ENCODE measurements around the gene PEX26. TPM values are rescaled to one million over a fixed set of nuclear protein-coding genes. Genes with fewer than 3 reads are reported as not detected.
"Not testable (repeated sequence)": the region's sequence is repeated elsewhere in the genome, so short reads cannot be mapped to it uniquely, and the experiment has no call there.

PEX26 gene
- polyA plus RNA-seq, 4 donors: 19.3 to 35.6 (median 29.8) TPM

DNA sequence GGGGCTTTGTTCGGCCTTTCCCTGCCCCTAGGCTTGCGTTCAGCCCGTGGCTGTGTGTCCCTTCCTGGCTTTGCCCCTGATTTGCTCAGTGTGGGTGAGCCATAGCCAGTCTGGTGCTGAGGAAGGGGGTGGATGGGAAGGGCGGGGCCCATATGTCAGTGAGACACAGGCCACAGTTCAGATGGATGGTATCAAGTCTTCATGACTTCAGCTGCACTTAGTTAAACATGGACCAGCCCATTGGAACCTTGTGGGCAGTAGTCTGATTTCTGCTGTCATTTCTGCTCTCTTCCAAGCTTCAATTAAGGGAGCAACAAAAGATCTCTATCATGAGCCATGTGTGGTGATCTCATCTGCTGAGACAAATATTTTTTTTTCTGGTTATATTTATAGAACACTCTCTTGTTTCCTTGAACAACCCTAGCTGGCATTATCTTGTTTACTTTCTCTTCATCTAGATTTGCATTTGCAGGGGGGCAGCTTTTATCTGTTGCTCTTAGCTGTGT is 21.6 kb upstream of the PEX26 start:
- DNase-seq (ENCODE audit: low read depth in 4 of 4, low spot score in 3 of 4): no peak

DNA sequence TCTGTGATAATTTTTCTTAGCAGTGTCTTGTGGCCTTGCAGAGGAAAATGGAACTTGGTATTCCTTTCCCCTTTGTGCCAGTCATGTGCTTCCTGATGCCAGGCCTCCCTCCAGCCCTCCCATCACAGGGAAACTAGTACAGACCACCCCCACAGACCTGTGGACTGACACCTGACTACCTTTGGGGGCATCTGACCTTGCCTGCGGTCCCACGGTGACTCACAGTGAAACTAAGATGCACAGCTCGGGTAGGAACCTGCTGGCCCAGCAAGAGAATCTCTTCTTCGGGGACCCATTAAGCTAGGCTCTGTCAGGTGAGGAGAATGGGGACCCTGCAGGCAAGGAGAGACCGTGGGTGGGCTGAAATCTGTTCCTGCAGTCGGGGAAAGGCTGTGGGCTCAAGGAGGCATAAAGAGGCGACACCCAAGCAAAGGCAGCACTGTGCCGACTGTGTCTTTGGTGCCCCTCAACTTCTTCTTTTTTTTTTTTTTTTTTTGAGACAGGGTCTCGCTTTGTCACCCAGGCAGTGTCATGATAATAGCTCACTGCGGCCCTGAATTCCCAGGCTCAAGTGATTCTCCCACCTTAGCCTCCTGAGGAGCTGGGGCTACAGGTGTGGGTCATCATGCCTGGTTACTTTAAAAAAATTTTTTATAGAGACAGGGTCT is 20.8 kb upstream of the PEX26 start:
- DNase-seq (ENCODE audit: low read depth in 4 of 4, low spot score in 3 of 4): no peak

DNA sequence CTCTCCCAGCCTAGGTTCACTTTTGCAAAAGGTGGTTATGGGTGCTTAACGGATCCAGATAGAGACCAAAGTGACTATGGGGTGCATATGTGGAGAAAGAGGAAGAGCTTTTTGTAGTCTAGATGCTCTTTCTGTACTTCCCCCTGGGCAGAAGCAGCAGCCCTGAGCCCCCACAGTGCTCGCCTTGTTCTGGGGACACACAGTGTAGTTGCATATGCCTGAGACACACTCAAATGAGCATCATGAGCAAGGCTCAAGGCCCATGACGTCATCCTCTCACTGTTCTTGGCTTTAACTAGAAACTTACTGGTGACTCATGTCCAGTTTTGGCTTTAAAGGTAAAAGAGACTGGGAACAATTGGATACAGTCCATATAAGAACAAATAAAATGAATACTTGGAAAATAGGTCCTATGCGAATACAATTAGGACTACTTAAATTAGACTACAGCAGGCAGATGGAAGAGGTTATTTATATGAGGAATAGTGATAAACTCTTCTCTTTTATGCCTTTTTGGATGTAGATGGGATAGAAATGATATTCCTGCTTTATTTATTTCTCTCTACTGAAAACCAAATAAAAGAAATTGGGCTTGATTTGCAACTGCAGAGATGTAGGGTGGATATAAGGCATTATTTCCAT is 20.1 kb upstream of the PEX26 start:
- DNase-seq (ENCODE audit: low read depth in 4 of 4, low spot score in 3 of 4): no peak

DNA sequence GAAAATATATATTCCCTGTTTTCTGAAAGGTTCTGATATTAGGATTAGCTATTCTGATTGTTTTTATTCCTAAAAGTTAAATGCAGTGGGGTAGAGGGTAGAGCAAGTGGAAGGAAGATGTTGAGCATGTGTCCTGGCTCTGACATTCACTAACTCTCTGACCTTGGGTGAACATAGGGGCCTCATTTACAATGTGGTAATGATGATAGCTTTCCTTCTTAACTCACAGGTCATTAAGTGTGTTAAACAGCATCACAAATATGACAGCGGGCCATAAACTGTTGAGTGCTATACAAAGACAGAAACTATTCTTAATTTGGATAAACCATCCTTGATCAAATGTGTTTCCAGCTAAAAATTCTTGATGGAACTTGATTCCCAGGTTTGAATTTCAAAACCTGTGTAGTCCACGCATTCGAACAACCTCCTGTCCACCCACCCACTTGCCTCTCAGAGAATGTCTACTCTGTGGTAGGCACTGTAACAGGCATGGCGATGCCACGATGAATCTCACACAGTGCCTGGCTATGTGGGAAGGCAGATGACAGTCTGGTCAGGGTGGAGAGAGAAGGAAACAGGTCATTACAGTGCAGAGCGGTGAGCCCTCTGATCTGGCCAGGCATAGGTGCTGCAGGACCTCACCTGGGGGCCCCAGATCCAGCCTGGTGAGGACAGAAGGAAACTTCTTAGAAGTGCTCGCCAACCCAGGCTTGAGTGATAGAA is 19.3 kb upstream of the PEX26 start:
- no peak for DNase-seq (ENCODE audit: low read depth in 4 of 4, low spot score in 3 of 4)

DNA sequence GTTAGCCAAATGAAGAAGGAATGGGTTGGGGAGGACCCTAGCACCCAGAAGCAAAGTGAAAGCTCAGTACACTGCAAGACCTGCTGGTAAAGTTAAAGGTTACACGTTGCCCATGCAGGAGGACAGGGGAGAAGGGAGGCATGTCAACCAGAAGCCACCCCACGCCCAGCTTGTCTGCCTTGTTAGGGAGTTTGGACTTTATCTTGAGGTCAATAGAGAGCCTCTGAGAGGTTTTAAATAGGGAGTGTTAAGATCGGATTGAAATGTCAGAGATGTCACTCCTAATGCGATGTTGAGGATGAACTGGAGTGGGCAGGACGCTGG is 18.7 kb upstream of the PEX26 start:
- DNase-seq (ENCODE audit: low read depth in 4 of 4, low spot score in 3 of 4): no peak

DNA sequence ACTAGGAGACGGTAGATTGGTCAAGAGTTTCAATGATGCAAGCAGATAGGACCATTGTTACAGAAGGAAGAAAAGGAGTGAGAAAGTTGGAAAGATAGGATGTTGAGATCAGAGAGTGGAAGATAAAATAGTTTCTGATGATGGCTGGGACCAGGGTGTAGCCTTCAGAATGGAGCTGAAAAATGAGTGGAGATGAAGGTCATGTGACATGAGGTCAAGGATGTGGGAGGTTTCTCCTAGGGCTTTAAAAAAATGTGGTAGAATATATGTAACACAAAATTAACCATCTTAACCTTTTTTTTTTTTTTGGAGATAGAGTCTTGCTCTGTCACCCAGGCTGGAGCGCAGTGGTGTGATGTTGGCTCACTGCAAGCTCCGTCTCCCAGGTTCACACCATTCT is 18.3 kb upstream of the PEX26 start:
- DNase-seq (ENCODE audit: low read depth in 4 of 4, low spot score in 3 of 4): no peak

DNA sequence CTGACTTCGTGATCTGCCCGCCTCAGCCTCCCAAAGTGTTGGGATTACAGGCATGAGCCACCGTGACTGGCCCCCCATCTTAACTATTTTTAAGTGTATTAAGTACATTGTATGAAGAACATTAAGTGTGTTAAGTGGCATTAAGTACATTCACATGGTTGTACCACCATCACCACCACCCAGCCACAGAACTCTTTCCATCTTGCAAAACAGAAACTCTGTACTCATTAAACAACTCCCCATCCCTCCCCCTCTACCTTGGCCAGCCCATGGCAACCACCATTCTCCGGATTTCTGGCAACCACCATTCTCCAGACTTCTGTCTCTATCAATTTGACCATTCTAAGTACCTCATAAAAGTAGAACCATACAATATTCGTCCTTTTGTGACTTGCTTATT is 17.8 kb upstream of the PEX26 start:
- no peak for DNase-seq (ENCODE audit: low read depth in 4 of 4, low spot score in 3 of 4)

DNA sequence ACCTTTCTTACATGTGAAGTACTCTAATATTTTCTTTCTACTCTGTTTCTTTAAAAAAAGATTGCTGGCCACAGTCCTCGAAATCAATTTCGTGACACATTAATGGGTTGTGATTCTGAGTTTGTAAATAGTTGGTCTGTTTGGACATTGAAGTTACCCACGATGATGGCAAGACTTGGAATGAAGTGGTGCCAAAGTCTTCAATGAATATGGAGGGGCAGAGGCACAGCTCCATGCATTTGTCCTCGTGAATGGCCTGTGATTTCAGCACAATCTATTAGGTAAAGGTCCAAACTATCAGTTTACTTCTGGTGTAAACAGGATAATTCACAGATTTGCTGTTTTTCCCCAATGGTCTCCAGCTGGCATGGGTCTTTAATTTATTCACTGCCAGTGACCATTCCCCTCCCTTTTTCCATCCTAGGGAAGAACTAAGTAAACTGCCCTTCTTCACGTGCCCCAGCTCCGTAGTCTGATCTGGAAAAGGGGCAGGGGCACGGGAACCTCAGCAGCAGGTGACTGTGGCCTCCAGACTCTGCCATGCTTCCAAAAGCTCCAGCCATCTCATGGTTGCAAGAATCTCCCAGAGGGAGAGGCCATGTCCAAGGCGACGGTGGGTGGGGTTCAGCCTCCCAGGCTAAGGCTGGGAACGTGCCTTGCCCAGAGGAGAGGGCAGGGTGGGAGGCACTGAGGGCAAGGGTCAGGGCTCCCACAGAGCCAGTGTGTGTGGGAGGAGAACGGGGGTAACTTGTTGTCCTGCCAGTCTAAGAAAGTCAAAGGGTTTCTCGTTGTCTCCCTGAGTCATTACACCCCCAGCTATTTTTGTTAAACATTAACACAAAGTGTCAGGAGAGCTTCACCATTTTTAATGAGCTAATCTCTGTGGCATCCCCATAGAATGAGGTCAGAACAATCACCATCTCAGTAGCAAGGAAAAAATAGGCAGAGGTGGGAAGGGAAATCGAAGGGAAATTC is 16.9 kb upstream of the PEX26 start:
- DNase-seq (ENCODE audit: low read depth in 4 of 4, low spot score in 3 of 4): peak in 1 of 4 donors; percentile 45

DNA sequence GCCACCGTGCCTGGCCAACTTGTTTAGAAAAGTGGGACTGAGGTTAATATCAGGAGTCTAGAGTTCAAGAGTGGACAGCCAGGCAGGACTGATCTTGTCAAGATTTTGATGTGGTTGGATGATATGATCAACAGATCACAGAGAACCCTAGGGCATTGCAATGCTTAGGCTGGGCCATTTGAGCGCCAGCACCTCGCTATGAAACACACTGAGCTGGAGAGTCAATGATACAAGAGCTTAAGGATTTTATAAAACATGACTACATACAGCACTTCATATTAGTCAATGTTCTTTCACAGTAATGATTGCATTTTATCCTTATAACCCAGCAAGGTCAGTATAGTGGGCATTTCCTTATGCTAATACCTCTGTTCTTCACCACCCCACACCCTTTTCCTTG is 15.4 kb upstream of the PEX26 start:
- DNase-seq (ENCODE audit: low read depth in 4 of 4, low spot score in 3 of 4): no peak

DNA sequence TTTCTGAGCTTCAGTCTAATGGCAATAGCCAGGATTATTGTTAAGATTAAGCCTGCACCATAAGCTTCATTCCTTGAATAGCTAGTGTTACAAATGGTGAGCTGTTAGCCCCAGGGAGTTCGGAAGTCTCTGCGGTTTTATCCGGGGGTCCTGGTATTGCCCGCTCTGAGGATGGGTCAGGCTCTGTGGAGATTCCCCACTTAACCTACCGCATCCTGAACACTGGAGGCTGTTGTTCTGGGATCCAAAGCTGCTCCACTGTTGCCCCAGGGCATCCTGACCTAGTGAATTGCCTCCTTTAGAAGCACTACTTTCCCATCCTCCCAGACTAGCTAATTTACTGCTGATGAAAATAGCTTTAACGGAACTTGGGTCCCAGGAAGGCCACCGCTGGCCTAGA is 14.5 kb upstream of the PEX26 start:
- no peak for DNase-seq (ENCODE audit: low read depth in 4 of 4, low spot score in 3 of 4)

DNA sequence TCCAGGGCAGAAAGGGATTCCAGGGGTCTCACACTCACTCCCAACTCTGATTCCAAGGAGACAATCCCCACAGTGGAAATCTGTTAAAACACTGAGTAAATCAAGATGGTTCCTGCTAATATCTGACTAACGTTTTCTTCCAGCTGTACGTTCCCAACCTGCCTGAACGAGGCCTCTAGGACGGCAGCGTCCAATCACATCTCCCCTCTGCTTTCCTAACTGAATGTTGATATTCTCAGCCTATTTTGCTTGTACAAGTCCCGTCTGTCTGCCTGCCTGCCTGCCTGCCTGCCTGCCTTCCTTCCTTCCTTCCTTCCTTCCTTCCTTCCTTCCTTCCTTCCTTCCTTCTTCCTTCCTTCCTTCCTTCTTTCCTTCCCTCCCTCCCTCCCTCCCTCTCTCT is 14.1 kb upstream of the PEX26 start:
- DNase-seq (ENCODE audit: low read depth in 4 of 4, low spot score in 3 of 4): not testable (repeated sequence)

DNA sequence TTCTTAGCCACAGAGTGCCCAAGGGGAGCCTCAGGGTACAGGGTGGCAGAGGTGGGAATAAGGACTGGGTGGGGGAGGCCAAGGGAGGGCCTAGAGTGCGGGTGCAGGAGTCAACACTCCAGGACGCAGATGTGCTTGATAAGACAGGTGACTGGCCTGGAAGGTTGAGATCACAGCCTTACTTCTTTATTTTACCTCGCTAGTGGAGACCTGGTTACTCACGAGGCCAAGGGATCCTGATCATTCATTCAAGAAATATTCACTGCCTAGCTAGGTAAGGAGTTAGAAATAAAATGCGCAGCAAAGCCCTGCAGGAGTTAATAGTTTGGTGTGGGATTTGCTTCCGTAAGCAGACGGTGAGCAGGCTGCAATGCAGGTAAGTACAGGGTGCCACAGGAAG is 13.2 kb upstream of the PEX26 start:
- no peak for DNase-seq (ENCODE audit: low read depth in 4 of 4, low spot score in 3 of 4)

DNA sequence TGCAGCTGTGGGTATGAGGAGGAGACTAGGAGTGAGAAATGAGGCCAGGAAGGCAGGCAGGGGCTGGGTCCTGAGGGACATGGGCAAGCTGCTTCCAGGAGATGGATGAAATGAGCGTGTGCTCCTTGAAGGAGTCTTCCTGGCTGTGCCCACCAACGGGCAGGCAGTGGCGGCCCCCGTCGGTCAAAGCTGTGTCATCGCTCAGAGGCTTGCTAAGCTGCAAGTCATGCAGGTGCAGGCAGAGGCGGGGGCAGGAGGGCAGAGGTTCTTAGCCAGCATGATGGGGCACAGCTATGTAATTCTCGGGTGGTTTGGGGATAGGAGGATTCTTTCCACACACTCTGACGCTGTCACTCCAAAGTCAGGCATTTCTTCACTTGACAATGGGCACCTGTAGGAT is 12.5 kb upstream of the PEX26 start:
- no peak for DNase-seq (ENCODE audit: low read depth in 4 of 4, low spot score in 3 of 4)

DNA sequence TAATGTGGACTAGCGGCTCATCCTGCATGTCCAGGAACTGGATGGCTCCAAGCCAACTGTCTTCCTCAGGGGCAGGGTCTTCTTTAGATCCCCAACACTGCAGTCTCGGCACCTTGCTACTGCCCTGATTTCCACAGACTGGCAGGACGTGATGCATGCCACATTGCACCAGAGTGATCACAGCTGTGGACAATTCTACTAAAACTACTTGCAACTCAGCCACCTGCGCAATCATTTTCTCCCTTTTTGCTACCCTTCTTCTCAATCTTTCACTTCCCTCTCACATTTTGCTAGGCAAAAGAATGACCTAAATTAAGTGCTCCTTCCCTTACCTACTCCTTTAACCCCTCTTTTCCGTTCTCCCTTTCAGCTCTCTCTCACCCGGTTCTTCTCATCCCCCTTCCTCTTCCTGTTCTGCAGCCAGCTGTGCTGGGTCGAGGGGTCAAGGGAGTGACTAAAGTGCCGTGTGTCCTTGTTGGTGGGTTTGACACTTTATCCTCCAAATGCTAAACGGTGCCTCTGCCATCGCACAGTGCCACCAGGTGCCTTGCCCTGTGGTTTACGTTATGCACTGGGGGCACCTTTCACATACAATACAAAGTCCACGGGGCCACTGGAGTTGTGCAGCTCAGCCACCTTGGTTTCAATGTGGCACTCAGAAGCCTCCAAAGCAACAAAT is 11.5 kb upstream of the PEX26 start:
- DNase-seq (ENCODE audit: low read depth in 4 of 4, low spot score in 3 of 4): no peak

DNA sequence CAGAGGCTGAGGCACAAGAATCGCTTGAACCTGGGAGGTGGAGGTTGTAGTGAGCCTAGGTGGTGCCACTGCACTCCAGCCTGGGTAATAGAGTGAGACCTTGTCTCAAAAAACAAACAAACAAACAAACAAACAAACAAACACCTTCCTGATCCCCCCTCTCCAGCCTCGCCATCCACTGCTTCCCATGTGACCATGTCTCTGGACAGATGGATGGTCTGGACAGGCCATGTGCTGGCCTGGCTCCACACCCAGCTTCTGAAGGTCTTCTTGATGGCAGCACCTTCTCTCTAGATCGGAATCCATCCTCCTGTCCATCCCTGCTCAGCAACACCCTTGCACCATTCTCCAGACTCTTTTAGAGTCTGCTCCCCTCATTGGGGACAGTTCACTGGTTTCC is 10.7 kb upstream of the PEX26 start:
- DNase-seq (ENCODE audit: low read depth in 4 of 4, low spot score in 3 of 4): no peak

DNA sequence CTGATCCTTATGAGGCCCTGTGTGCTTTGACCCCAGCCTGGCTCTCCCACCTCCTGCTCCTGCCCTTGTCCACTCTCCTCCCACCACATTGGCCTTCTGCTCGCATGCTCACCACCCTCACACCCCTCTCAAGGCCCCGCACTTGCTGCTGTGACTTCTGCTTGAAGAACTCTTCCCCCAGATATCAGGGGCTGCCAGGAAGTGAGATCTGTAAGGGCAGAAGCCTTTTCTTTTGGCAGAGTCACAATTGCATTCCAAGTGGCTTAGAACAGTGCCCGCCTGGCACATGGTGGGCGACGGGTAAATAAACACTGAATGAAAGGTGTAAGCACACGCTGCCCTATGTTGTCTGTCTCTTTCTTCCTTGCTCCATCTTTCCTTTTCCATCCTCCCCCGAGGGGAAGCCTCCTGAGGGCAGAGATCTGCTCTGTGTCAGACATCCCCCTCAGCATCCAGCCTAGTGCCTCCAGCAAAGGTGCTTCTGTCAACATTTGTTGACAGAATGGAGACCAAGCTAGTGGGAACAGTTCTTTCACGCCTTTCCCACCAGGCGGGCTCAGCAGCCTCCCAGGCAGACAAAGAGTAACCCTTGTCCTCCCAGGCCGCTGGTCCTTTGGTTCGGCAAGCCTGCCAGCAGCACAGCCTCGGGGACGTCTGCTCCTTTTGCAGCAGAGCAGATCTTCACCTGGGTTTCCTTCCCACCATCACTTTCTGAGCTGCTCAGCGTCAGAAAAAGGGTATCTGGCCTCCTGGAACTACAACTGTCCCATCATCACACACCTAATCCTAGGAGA is 10.0 kb upstream of the PEX26 start:
- DNase-seq (ENCODE audit: low read depth in 4 of 4, low spot score in 3 of 4): no peak

DNA sequence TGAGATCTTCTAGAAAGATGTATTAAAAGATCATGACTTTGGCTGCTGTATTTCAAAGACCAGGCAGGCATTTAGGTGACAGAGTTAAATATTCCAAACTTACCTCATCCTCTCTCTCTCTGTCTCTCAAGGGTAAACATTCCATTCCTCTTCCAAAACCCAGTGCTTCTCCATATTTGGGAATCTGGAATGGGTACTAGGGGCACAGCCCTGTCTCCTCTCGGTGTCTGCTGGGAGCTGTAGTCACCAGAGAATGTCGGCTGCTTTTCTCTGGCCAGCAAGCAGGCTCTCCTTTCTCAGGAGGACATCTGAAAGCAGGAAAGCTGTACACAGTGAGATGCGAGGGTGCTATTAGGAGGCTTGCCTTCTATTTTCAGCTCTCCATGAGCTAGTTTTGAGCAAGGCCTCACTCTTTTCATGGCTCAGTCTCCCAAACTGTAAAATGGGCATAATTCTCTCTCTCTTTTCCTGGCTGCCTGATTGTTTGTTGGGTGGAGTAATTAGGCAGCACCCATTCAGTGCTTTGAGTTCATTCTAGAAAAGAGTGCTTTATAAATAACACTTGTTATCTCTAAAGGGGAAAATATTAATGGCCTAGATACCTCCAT is 9.3 kb upstream of the PEX26 start:
- no peak for DNase-seq (ENCODE audit: low read depth in 4 of 4, low spot score in 3 of 4)

DNA sequence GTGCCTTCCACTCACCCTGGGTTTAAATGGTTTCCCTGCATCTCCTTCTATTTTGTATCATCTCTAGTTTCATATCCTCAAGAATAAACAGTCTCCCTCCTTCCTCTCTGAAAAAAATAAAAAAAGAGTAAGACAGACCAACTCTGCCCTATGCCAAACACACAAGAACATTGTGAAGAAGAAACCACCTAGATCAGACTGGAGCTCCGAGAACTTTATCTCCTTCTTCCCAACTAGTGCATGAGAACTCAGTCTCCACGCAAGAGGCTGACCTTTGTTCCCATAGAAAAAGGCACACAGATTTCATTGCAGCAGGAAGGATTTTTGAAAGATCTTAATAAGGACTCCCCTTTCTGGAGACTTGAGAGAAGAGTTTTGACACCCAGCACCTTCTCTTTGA is 8.7 kb upstream of the PEX26 start:
- no peak for DNase-seq (ENCODE audit: low read depth in 4 of 4, low spot score in 3 of 4)

DNA sequence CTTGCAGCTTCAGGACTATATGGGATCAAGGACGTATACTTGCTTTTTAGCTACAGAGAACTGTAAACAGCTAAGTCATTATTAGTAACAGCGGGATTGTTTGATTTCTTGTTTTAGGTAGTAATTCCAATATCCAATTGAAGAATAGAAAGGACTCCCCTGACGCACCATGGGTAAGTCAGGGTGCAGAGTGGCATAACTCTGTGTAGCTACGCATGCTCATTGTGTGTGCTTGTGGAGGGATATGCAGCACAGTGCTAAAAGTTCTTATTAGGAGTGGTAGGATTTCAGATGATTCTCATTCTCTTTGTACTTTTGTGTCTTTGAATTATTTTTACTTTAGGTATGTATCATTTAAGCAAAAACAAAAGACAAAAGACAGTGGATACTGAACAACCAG is 7.7 kb upstream of the PEX26 start:
- DNase-seq (ENCODE audit: low read depth in 4 of 4, low spot score in 3 of 4): no peak

Data from left renal pelvis (tissue), 4 donors.